SK-N-MC (cell line): ENCODE results near the gene IQCE.

ENCODE experiments used
- DNase-seq: peaks from one replicate; pipeline ENCODE4 v3.0.0-alpha.2; 2011; ENCODE audit warnings: low read depth, low spot score
- H3K27ac ChIP-seq: fragments of 200-600 bp; sonication (generic); 2 replicates; pipeline ENCODE4 v1.5.1; 2016; ENCODE audit warnings: mixed run types
- H3K36me3 ChIP-seq: fragments of 200-600 bp; sonication (generic); 2 replicates; pipeline ENCODE4 v1.6.1; 2017; ENCODE audit warnings: antibody characterized with exemption, low read length, mixed read lengths; ENCODE audit not compliant: insufficient read depth
- H3K4me3 ChIP-seq: fragments of 200-600 bp; sonication (generic); 2 replicates; pipeline ENCODE4 v1.5.1; 2016
- H3K9ac ChIP-seq: fragments of 200-600 bp; sonication (generic); 2 replicates; pipeline ENCODE4 v1.8.0; 2017; ENCODE audit warnings: mixed run types, mixed read lengths; ENCODE audit not compliant: insufficient read length
- H3K9me3 ChIP-seq: fragments of 200-600 bp; sonication (generic); 2 replicates; pipeline ENCODE4 v1.6.1; 2017; ENCODE audit warnings: low read depth, mild to moderate bottlenecking, antibody characterized with exemption, low read length, moderate library complexity, mixed read lengths
- EZH2 ChIP-seq: fragments of 200-600 bp; sonication (generic); IDR thresholded peaks from one replicate; pipeline ENCODE4 v1.6.1; 2017; ENCODE audit warnings: antibody characterized with exemption
- FOXP2 ChIP-seq: optimal IDR thresholded peaks from 2 replicates; pipeline ENCODE3; 2011; ENCODE audit warnings: mild to moderate bottlenecking, moderate library complexity; ENCODE audit not compliant: insufficient read depth; ENCODE audit errors: extremely low read length, control extremely low read depth
- POLR2AphosphoS5 ChIP-seq: IDR thresholded peaks from 2 replicates; pipeline ENCODE4 v1.6.1; 2012; ENCODE audit warnings: mild to moderate bottlenecking, low read depth, low read length, borderline replicate concordance

Gene IQCE

GRCh38 chr7:2567679-2568278, 9.0 kb downstream of the IQCE start:
- H3K9ac ChIP-seq, result no peak overlapping the region

DNA sequence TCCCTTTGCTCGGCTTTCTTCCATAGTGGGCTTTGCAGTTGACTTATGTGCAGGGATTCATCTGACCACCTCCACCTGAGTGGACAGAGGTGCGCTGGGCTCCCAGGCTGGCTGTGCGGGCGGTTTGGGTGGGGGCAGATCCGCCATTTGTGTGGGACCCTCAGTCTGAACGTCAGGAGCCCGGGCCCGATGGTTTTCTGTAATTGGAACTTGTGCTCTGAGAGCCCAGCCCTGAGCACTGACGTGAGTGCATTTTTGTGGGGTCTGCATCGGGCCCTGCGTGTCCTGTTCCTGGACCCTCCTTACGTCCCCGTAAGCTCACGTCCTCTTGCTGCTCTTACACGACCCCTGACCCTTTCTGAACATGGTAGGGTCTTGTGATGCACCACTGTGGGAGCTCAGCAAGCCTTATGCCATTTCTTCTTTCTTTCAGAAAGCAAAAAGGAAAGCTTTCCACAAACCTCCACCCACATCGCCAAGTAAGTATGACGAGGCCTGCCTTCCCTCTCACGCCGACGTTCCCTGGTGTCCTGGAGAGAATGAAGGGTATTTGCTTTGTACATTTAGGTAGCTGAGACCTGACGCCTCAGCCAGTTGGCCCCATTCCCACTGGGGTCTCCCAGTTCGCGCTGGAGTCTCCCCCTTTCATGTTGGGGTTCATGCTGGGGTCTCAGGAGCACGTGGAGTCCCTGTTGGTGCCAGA, 9.9 kb downstream of the IQCE start:
- H3K27ac ChIP-seq, result no peak overlapping the region
- no peak overlapping the region for H3K9ac ChIP-seq
- H3K4me3 ChIP-seq, result no peak overlapping the region
- peaks cover 4% of the 10 kb centered on the region; the same call in 1 of the 2 replicates for H3K36me3 ChIP-seq
- DNase-seq, result no peak
- TF ChIP-seq EZH2 (no peak), POLR2AphosphoS5 (no peak), FOXP2 (no peak)
- H3K9me3 ChIP-seq, result no peaks in the 10 kb centered on the region

More at GRCh38 chr7:2567679-2568278, 9.0 kb downstream of the IQCE start:
- H3K27ac ChIP-seq, result no peak overlapping the region
- H3K9me3 ChIP-seq, result no peaks in the 10 kb centered on the region
- peaks cover 6% of the 10 kb centered on the region; the same call in 1 of the 2 replicates for H3K36me3 ChIP-seq
- TF ChIP-seq EZH2, result no peak
- no peak for TF ChIP-seq POLR2AphosphoS5
- no peak for TF ChIP-seq FOXP2
- H3K4me3 ChIP-seq, result no peak overlapping the region
- no peak for DNase-seq

- no peak overlapping the region for H3K27ac ChIP-seq
- peaks cover 8% of the 10 kb centered on the region; the same call in 1 of the 2 replicates for H3K36me3 ChIP-seq
- TF ChIP-seq EZH2, result no peak
- no peak for TF ChIP-seq POLR2AphosphoS5
- TF ChIP-seq FOXP2, result no peak
- H3K9ac ChIP-seq, result no peak overlapping the region
- no peak overlapping the region for H3K4me3 ChIP-seq
- DNase-seq, result no peak
- H3K9me3 ChIP-seq, result no peaks in the 10 kb centered on the region
Observed at GRCh38 chr7:2569421-2569820, 10.6 kb downstream of the IQCE start.

DNA sequence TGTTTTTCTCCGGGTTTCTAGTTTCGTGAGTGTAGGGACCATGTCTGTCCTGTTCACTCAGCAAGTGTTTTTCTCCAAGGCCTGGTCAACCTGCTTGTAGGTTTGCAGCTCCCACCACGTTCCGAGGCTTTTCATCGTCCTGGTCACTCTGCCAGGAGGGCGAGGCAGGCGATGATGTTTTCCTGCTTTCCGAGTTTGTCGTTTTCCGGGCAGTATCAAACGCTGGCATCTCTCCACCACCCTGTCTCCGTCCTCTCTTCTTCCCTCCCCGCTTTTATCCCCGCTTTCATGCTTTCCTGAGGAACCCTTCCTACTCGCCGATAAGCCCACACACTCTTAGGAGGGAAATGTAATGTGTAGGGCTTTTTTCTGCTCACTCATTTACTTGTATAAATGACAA, 11.2 kb downstream of the IQCE start:
- no peaks in the 10 kb centered on the region for H3K9me3 ChIP-seq
- H3K27ac ChIP-seq, result no peak overlapping the region
- no peak for DNase-seq
- no peak overlapping the region for H3K4me3 ChIP-seq
- peaks cover 8% of the 10 kb centered on the region; the same call in 1 of the 2 replicates for H3K36me3 ChIP-seq
- TF ChIP-seq FOXP2 (no peak), EZH2 (no peak), POLR2AphosphoS5 (no peak)
- no peak overlapping the region for H3K9ac ChIP-seq

DNA sequence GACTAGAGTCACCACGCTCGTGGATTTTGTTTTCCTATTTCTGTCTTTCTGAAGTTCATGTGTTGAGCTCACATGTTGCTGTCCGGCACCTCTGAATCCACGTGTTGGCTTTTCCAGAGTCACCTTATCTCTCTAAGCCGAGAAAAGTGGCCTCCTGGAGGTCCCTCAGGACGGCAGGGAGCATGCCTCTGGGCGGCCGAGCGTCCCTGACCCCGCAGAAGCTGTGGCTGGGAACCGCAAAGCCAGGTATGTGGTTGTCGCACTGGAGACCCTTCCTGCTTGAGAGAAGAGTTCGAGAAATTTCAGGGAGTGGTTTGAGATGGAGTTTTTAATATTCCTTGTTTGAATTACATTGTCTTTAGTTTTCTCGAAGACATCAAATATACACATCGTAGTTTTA, 12.6 kb downstream of the IQCE start:
- no peak for DNase-seq
- Histone ChIP-seq H3K27ac (no peak overlapping the region), H3K36me3 (peaks cover 8% of the 10 kb centered on the region; the same call in 1 of the 2 replicates), H3K4me3 (no peak overlapping the region), H3K9me3 (no peaks in the 10 kb centered on the region), H3K9ac (no peak overlapping the region)
- no peak for TF ChIP-seq POLR2AphosphoS5
- TF ChIP-seq EZH2, result no peak
- TF ChIP-seq FOXP2, result no peak

DNA sequence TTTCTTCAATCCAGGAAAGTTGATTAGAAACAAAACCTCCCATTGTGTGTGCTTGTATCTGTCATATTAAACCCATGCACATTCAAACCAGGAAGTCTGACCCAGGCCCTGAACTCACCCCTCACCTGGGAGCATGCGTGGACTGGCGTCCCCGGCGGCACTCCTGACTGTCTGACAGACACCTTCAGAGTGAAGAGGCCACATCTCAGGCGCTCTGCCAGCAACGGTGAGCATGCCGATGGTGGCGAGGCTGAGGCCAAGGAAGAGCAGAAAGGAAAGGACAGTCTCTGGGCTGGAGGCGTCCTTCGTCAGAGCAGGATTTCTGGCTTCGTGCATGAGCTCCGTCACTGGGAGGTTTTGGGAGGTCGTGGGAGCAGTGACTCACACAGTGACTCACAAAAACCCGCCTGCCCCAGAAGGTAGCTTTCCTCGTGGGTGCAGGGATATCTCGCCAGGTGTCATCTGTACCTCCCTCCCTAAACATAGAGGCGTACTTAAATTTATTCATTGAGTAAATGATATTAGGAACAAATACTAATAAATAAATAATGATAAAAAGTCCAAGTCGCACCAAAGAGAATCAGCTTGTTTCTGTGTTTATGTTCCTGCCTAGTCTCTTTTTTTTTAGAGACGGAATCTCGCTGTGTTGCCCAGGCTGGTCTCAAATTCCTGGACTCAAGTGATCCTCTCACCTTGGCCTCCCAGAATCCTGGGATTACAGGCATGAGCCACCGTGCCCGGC, 13.5 kb downstream of the IQCE start:
- no peak overlapping the region for H3K27ac ChIP-seq
- H3K4me3 ChIP-seq, result no peak overlapping the region
- no peaks in the 10 kb centered on the region for H3K9me3 ChIP-seq
- H3K9ac ChIP-seq, result no peak overlapping the region
- no peak for DNase-seq
- peaks cover 8% of the 10 kb centered on the region; the same call in 1 of the 2 replicates for H3K36me3 ChIP-seq
- no peak for TF ChIP-seq FOXP2

DNA sequence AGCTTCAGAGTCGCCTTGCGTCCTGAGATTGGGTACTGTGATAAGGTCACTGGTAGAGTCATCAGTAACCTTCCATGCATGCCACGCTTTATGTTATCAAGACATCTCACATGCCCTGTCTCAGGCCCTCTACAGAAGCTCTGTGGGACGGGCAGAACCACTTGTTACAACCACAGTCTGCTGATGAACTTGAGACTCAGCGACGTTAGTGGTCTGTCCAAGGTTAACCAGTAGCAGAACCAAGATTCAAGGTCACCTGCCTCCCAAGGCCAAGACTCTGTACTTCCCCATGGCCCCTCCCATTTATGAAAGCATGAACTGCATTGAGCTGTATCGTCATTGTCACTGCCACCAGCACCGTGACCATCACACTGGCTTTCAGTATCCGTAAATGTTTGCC, 15.0 kb downstream of the IQCE start:
- no peak overlapping the region for H3K27ac ChIP-seq
- H3K36me3 ChIP-seq, result peaks cover 8% of the 10 kb centered on the region; the same call in 1 of the 2 replicates
- H3K9me3 ChIP-seq, result no peaks in the 10 kb centered on the region
- no peak overlapping the region for H3K4me3 ChIP-seq
- DNase-seq, result no peak
- no peak overlapping the region for H3K9ac ChIP-seq
- TF ChIP-seq FOXP2 (no peak), EZH2 (no peak), POLR2AphosphoS5 (no peak)

DNA sequence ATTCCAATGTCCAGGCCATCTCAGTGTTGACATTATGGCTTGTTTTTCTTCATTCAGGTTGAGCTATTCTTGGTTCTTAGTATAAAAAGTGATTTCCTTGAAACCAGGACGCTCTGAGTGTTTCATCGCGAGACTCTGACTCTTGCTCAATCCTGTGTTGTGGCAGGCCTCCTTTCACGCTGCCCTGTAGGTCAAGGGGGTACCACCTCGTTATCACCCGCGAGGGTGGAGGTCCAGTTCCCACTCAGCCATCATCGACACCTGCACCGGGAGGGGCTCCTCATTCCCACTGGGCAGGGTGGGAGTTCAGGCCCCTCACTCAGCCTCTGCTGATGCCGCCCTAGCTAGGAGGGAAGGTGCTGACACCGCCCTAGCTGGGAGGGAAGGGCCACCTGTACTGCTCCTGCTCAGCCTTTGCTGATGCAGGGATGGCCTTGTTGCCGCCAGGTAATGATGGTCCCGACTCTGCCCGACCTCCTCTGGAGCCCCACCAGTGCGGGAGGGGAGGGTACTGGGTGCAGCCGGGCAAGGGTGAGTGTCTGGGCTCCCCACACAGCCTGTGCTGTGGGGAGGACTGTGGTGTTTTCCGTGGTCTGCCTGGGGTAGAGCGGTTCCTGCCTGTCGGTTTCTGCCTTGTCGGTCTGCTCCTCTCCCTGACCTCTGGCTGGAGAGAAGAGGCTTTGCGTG, 16.4 kb downstream of the IQCE start:
- Histone ChIP-seq H3K36me3 (peaks cover 8% of the 10 kb centered on the region; the same call in 1 of the 2 replicates), H3K4me3 (no peak overlapping the region), H3K9me3 (no peaks in the 10 kb centered on the region), H3K27ac (no peak overlapping the region), H3K9ac (no peak overlapping the region)
- no peak for DNase-seq
- TF ChIP-seq POLR2AphosphoS5 (no peak), FOXP2 (no peak), EZH2 (no peak)
